HG03342 (cell line): ENCODE data around the gene LTF.
"Not testable (repeated sequence)": the region's sequence is repeated elsewhere in the genome, so short reads cannot be mapped to it uniquely, and the experiment has no call there.

Source experiments
- ATAC-seq: cut with Tn5 transposase; IDR thresholded peaks from one replicate; pipeline ENCODE4 v1.9.1; 2021; ENCODE audit warnings: mild to moderate bottlenecking, moderate library complexity; ENCODE audit not compliant: unreplicated experiment

Gene LTF

DNA sequence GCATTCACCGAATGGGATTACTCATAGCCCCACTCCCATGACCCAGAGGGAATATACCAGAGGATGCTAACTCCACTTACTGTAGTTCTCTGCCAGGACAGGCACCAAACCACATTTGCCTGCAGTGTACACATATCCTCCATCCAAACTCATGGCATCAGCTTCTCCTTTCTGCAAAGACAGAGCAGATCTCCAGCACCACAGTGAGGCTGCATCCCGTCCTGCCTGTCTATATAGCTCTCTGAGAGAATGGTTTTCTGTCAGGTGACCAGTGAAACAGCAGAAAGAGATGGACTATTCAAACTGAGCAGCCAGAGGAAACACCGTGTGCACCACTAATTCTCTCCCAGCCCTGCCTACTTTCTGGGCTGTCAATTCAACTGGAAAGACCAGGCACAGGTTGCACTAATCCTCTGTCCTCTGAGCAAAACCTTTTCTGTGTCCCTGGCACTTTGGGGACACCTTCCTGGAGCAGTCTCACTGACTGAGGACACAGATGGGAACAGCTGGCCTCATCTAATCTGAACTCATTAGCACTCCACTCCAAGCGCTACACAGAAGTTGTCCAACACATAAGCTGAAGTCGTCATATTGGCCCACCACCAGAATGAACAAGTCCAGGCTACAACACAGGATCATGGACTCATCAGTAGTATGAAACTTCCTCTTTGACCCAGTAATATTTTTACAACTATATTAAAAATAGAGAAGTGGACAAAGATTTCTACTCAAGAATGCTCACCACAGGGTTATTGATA is 17.3 kb downstream of the LTF start:
- no peak for ATAC-seq

DNA sequence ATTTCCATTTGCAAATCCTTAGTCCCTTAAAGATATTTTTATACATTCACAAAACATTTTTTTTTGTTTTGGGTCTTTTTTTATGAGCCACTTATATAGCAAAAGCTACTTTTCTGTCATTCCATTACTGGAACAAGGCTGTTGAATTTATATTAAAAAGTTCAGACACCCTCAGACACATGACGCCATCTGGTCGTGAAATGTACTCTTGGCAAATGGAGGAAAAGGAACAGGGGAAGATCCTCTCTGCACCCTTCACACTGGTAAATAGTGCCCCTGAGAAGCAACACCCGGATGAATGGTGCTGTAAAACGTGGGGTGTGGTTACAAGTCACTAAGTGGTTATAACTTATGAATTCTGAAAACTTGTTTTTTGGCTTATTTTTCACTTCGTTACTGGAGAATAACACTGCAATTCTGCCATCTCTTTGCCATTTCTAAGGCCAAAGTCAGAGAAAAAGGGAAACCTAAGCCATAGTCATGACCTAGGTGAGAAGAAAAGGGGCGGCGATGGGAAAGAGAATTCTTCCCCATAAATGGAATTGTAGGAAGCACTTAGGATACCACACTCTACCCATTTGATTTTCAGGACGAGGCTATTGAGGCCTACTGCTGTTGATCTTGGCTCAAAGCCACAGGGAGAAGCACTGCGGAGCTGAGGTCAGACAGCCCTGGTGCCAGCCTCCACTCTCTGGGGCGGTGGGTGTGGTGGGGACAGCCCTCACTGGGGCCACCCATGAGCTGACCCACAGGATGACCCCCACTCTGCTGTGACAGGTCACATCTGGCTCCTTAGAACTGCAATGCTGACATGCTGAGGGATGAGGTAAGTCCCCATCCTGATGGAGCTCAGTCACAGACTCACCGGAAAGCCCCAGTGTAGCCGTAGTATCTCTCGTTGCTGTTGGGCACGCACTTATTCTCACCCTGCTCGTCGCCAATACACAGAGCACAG is 21.9 kb downstream of the LTF start:
- ATAC-seq, result no peak

DNA sequence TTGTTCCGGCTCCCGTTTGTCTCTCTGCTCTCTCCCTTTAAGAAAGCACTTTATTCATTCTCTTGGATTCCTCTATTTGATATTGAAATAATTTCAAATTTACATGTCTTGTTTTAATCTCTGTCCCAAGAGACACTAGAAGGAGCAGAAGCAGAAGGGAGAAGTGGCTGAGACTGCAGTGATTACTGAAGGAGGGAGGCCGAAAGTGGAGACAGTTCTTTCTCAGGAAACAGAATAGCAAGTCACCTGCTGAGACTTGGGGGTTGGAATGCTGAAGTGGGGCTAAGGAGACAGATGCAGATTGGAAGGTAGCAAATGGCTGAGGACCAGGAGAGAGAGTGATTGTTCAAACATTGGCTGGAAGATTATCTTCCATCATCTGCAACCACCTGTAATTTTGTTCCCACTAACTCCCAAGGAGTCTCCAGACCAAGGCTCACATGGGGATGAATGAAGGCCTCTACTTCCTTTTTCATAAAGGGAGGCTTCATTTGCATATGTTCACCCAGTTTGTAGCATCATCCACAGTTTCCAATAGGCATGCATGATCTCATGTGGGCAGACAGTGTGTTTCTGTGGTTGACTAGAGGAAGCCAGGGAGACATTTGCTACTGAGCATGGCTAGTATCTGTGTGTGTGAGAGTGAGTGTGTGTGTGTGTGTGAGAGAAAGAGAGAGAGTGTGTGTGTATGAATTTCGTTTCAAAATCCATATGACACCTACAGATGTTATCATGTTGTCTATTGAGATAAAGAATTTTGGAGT is 24.0 kb downstream of the LTF start:
- ATAC-seq, result peak; percentile 87

GRCh38 chr3:46438831-46439230 is 25.9 kb downstream of the LTF start:
- ATAC-seq, result no peak

DNA sequence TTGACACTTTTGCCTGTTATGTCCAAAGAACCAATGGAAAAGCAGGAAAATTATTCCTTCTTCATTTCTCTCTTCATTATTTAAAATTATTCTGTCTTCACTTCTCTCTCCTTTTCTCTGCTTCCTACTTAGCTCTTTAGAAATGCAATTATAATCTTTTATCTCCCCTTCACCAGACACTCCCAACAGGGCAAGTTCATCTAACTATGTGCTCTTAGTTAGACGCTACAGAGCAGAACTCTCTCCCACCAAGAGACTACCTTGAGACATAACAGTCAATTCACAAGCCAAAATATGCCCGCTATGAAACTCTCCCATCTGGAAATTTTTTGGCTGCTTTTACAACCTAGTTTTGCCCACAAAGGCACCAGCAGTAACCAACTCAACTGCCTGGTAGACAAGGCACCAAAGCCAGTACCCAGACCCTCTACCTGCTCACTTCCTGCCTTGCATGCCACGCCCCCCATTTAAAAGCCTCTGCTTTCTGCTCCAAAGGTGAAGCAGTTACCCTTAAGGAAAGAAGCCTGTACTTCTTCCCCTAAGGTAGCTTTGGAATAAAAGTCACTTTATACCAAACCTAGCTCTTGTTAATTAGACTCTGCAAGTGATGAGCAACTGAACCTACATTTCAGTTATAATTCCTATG is 29.5 kb downstream of the LTF start:
- ATAC-seq, result no peak

GRCh38 chr3:46433841-46434240 is 30.9 kb downstream of the LTF start:
- no peak for ATAC-seq

- ATAC-seq, result not testable (repeated sequence)
These were observed 31.6 kb downstream of the LTF start for GRCh38 chr3:46433118-46433517.

- ATAC-seq, result not testable (repeated sequence)
These were observed 32.8 kb downstream of the LTF start for GRCh38 chr3:46431905-46432304.

DNA sequence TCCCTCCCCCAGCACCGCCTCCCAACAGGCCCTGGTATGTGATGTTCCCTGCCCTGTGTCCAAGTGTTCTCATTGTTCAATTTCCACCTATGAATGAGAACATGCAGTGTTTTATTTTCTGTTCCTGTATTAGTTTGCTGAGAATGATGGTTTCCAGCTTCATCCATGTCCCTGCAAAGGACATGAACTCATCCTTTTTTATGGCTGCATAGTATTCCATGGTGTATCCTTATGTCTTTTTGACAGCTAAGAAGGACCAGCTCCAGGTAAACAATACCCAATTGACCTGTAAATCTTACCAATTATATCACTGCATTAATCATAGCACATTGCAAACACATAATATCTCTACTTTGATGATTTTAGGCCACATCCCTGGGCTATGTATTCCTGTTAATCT is 33.8 kb downstream of the LTF start:
- not testable (repeated sequence) for ATAC-seq

DNA sequence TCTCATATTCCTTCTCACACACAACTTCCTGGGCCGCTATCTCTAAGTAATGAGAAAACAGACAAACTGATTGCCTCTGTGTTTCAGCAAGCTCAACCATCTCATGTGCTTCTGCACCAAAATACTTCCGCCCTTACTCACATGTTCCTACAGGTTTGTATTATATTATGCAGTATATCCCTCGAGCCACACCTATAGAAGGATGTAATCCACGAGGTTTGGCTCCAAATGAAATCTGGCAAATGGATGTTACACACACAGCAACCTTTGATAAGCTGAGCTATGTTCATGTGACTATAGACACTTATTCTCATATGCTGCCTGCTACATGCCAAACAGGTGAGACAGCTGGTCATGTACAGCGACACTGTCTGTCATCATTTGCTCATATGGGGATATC is 35.0 kb downstream of the LTF start:
- ATAC-seq, result no peak

GRCh38 chr3:46429250-46429649 is 35.5 kb downstream of the LTF start:
- ATAC-seq, result no peak

- no peak for ATAC-seq
These were observed 36.5 kb downstream of the LTF start for GRCh38 chr3:46427916-46428833.

- ATAC-seq, result not testable (repeated sequence)
These were observed 37.3 kb downstream of the LTF start for GRCh38 chr3:46427404-46427803.

DNA sequence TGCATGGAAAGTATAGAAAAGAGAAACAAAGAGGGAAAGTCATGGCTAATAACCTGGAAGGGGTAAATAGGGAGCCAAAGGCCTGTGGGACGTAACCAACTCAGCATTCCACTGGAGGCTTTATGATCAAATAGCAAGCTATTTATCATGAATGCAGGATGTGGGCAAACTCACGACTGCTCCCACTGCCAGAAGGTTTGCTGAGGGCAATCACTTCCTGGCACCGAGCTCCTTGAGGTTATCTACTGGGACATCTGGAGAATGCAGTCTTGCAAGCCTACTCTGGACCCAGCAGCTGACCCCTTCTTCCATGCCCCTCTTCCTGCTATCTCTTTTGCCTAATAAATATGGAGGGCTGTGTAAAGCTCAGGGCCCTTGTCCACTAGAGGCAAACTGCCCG is 38.2 kb downstream of the LTF start:
- ATAC-seq, result not testable (repeated sequence)

DNA sequence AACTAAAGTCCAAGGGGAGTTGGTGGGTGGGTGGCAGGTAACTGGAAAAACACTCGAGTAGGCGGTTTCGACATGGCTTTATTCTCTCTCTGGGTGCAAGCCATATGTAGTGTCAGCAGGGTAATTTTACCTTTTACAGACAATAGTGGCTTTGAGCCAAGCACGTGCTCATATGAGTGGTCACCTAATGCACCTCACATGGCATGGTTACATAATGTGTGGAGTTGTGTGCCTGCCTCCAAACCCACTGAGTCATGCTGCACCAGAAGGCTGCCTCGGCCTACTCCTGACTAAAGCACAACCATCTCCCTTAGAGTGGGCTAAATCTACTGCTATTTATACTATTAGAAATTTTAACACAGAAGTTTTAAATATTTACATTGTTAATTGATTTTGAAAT is 41.1 kb downstream of the LTF start:
- no peak for ATAC-seq

- ATAC-seq, result no peak
These were observed 42.1 kb downstream of the LTF start for GRCh38 chr3:46422617-46423016.

- no peak for ATAC-seq
These were observed 43.8 kb downstream of the LTF start for GRCh38 chr3:46420931-46421330.

- ATAC-seq, result no peak
These were observed 44.9 kb downstream of the LTF start for GRCh38 chr3:46419816-46420215.

DNA sequence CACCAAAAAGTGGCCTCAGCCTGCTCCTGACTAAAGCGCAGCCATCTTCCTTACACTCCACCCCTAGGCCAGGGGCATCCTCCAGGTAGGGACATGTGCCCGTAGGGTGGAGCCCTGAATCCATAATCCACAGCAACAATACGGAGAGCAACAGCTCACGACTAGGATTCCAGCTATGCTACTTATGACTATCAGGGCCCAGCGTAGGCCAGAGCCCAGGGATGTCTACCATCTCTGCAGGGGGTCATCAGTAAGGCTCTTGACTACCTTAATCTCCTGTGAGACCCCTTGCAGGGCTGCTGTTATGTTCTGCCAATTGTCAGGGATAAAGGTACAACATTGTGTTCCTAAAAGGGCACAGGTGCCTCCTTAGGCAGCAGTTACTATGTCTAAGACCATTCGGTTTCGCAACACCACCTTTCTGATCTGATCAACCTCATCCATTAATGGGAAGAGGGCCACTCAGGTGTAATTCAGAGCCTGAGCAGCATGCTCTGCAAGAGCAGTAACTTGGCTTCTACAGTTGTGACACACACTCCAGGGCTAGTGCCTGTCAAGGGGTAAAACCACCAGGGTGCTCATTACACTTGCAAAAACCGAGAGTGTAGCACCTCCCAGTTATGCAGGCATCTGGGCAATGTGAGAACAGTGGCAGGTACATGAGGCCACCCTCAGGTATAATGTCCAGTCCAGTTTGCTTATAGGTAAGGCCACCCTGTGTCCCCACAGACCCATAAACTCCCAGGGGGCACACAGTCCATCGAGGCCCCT is 46.7 kb downstream of the LTF start:
- ATAC-seq, result no peak
